ENCODE data around the gene ABL2. TPM values are rescaled to one million over a fixed set of nuclear protein-coding genes. Genes with fewer than 3 reads are reported as not detected.
"Not testable (repeated sequence)": the region's sequence is repeated elsewhere in the genome, so short reads cannot be mapped to it uniquely, and the experiment has no call there.

The ABL2 gene
- total RNA-seq, 1 experiment from 2014 or later = 29.3 TPM

- peak; percentile 54 for DNase-seq (ENCODE audit: extremely low read depth, low read depth)
Measured at GRCh38 chr1:179141592-179142251, 87.8 kb downstream of the ABL2 start.

- not testable (repeated sequence) for DNase-seq (ENCODE audit: extremely low read depth, low read depth)
Measured at GRCh38 chr1:179138755-179139154, 90.7 kb downstream of the ABL2 start.

GRCh38 chr1:179137617-179138255 lies 91.7 kb downstream of the ABL2 start:
- DNase-seq (ENCODE audit: extremely low read depth, low read depth) = no peak

DNA sequence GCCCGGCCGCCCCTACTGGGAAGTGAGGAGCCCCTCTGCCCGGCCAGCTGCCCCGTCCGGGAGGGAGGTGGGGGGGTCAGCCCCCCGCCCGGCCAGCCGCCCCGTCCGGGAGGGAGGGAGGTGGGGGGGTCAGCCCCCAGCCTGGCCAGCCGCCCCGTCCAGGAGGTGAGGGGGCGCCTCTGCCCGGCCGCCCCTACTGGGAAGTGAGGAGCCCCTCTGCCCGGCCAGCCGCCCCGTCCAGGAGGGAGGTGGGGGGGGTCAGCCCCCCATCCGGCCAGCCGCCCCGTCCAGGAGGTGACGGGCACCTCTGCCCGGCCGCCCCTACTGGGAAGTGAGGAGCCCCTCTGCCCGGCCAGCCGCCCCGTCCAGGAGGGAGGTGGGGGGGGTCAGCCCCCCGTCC lies 93.8 kb downstream of the ABL2 start:
- DNase-seq (ENCODE audit: extremely low read depth, low read depth) = not testable (repeated sequence)

- DNase-seq (ENCODE audit: extremely low read depth, low read depth) = not testable (repeated sequence)
Measured at GRCh38 chr1:179135168-179135567, 94.3 kb downstream of the ABL2 start.

DNA sequence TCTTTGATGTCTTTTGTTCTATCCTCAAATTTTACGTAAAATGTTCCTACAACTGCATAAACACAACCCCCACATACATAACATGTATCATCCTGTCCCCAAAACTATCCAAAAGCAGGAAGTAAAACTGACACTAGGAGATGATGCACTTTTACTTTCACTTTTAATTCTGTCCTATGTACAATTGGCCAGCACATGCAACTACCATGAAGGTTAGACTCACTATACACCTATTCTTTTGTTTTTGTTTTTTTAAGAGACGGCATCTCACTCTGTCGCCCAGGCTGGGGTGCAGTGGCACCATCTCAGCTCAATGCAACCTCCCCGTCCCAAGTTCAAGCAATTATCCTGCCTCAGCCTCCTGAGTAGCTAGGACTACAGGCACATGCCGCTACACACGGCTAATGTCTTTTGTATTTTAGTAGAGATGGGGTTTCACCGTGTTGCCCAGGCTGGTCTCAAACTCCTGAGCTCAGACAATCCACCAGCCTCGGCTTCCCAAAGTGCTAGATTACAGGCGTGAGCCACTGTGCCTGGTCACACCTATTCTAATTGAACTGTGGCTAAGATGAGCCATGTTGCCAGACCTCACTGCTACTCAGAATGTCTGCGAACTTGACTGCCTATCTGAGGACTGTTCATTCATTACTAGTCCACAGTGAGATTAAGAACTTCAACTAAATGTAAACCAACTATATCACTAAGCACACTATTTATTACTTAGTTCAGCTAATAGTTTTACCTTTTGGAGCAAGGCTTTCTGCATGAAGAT lies 99.6 kb downstream of the ABL2 start:
- no peak for DNase-seq (ENCODE audit: extremely low read depth, low read depth)

- DNase-seq (ENCODE audit: extremely low read depth, low read depth) = no peak
Measured at GRCh38 chr1:179128520-179128919, 101.0 kb downstream of the ABL2 start.

- DNase-seq (ENCODE audit: extremely low read depth, low read depth) = no peak
Measured at GRCh38 chr1:179127163-179127895, 102.1 kb downstream of the ABL2 start.

DNA sequence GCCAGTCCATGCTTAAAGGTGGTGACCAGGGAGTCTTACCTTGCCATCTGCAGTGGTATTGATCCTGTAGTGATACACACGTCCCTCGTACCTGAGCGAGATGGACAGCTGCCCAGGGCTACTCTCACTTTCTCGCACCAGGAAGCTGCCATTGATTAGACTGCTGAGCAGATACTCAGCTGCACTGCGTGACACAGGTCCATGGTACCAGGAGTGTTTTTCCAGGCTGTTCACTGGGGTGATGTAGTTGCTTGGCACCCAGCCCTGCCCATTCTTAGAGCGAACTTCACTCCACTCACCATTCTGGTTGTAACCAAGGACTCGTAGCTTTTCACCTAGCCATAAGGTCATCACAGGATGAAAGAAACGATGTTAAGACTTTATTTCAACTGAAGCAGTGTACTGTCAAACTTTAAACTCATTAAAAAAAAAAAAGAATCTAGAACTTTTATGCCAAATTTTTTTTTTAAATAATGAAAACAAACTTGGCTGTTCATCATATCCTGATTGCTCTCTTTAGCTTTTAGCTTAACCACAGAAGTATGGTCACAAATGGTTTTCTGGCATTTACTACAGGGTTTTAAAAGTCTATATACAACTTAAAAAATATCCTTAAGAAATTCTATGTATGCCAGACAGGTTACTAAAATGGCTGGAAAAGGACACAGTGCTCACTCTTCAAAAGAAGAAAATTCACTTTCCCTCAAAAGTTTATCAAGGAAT lies 103.0 kb downstream of the ABL2 start:
- DNase-seq (ENCODE audit: extremely low read depth, low read depth) = no peak

GRCh38 chr1:179124873-179125272 lies 104.6 kb downstream of the ABL2 start:
- no peak for DNase-seq (ENCODE audit: extremely low read depth, low read depth)

DNA sequence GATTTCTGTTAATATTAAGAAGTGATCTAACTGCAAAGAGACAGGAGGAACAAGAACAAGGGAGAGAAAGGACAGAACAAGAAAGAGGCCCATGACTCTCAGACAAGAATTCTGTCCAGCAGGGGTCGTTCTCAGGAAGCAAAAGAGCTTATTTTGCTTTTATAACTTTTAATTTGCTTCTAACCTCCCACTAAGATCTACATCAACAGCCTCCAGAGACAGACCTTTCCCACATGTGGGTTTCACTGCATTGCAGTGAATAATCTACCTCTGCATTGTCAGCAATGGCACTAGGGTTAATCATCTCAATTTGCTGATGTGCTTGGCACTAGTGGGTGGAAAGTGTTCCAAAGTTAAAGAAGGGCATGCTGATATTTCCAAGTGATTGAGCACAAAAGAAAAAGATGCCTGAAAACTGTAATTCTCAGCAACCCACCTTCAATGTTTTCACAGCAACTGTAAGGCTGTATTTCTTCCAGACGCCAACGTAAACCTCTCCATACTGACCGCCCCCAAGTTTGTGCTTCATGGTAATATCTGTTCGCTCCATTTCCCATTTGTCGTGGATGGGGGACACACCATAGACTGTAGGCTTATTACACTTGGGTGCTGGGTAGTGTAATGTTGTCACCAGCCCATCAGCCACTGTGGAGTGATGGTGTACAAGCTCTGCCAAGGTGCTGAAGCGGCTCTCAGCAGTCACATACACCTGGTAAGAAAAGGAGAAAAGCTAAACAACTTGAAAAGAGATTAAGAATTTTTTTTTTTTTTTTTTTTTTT lies 108.1 kb downstream of the ABL2 start:
- DNase-seq (ENCODE audit: extremely low read depth, low read depth) = peak; percentile 62

- DNase-seq (ENCODE audit: extremely low read depth, low read depth) = no peak
Measured at GRCh38 chr1:179120736-179121135, 108.7 kb downstream of the ABL2 start.

DNA sequence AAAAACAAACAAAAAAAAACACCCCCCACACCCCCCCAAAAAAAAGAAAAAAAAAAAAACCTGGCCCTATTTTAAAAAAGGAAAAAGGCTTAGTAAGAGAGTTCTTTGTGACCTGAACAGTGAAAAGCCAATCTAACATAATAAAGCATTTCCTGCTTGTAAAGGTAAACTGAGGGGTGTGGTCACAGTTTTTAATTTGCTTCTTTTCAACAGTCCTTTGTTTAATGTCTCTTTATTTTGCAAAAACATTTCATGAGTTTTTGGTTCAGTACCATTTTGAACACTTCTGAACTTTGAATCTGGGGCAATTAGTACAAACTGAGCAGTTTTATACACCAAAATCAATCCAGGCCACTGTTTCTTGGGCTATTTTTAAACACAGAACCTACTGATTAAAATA lies 110.0 kb downstream of the ABL2 start:
- DNase-seq (ENCODE audit: extremely low read depth, low read depth) = no peak

DNA sequence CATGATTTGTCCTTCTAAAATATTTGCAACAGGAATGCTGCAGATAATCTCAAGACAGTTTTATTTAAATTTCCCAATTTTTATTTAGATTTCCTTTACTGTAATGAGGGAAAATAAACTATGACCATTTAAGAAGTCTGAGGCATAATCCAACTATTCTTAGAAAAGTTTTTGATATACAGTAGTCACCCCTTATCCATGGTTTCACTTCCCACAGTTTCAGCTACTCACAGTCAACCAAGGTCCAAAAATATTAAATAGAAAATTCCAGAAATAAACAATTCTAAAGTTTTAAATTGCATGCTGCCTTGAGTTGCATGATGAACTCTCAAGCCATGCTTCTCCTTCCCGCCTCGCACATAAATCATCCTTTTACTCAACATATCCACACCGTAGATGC lies 114.3 kb downstream of the ABL2 start:
- DNase-seq (ENCODE audit: extremely low read depth, low read depth) = no peak

DNA sequence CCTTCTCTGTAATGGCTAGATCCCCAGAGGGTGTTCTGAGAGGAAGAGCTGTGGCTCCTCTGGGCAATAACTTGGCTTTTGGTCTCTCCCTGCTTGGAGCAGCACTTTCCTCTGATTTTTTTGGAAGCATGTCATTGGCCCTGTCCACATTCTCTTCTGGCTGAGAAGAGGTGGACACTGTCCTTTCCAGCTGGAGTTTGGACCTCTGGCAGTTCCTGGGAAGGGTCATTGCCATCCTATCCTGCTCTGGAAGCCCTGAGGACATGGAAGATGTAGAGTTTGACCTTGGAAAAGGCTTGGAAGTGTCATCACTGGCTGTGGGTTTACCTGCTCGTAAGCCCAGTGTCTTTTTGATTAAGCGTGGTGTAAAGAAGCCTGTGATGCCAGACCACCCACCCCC lies 120.8 kb downstream of the ABL2 start:
- no peak for DNase-seq (ENCODE audit: extremely low read depth, low read depth)

DNA sequence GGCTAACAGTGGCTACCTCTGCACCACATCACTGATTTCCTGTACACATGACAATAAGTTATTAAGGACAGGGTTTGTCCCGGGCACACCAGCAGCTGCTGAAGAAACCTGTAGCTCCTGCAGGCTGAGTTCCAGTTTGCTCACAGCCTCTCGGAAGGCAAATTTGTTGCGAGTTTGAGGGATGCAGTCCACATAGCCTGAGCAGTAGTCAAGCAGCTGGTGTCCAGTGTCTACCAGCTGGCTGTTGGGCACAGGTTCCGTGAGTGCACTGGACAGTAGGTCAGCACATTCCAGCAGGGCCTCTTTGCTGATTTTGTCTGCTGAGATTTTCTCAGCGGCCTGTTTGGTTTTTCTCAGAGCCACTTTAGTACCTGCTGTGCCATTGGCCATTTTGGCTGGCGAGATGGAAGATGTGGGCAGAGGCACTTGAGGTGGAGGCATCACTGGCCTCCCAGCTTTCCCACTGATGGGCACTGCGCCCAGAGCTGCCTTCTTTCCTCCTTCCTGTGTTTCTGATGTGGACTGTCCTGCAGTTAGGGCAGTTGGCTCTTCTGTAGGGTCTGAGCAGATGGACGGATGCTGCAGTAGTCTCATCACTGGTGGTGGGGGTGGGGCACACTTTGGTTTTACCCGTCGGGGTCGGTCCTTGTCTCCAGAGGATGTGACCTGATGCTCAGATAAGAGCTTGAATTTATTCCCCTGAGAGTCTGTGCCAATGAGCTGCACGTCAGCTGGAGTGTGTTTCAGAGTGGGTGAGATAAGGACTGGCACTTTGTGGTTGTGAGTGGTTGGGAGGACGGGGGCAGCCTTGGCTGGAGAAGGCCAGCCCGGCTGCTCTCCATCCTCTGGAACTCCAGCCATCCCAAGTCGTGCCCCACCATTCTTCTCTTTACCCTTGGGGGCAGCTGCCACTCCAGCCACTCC lies 121.5 kb downstream of the ABL2 start:
- DNase-seq (ENCODE audit: extremely low read depth, low read depth) = no peak

GRCh38 chr1:179105393-179105792 lies 124.1 kb downstream of the ABL2 start:
- DNase-seq (ENCODE audit: extremely low read depth, low read depth) = no peak

DNA sequence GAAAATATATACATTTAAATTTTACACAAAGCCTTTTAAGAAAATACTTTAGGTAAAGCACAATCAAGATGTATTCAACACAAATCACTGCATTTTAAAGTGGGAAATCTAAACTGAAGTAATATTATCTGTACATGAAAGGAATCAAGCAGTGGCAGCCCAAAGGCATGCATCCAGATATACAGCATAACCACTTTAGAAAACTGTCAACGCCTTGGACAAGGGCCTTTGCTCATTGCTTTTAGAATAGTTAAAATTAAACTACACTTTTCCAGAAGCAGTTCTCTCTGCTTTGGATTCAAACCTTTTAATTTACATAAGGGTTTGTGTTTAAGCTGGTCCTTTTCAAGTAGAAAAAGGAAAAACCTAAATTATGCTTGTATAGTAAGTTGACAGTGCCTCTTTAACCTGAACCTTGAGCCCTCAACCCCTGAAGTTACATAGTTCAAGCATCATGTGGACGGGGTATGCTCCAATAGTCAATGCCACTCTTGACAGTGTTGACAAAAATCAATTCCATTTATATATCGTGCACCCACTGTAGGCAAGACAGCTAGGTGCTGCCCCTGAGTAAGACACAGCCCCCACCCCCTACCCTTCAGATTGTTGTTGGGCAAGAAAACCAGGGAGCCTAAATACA lies 124.7 kb downstream of the ABL2 start:
- DNase-seq (ENCODE audit: extremely low read depth, low read depth) = no peak

All from NCI-H460 (cell line).